Prostate gland (tissue), 2 donors: ENCODE data around the gene ZXDC. TPM values are rescaled to one million over a fixed set of nuclear protein-coding genes. Genes with fewer than 3 reads are reported as not detected.

ENCODE experiments used
- DNase-seq: peaks from one replicate; pipeline ENCODE4 v3.0.0-alpha.2; 2019; ENCODE audit warnings: low spot score
- H3K27ac ChIP-seq, 2 donors: fragments of 200-600 bp; sonication (generic); 2 replicates each; pipeline ENCODE4 v1.5.1; 2017 to 2019
- H3K27me3 ChIP-seq: fragments of 200-600 bp; sonication (generic); replicated peaks from 2 replicates; pipeline ENCODE4 v1.5.1; 2019; ENCODE audit not compliant: insufficient read depth
- H3K36me3 ChIP-seq, 2 donors: fragments of 200-600 bp; sonication (generic); 1 replicate in 1 of 2; 2 replicates in 1 of 2; pipeline versions ENCODE4 v1.5.1 to v1.8.1; 2017 to 2019
- H3K4me1 ChIP-seq: fragments of 200-600 bp; sonication (generic); replicated peaks from 2 replicates; pipeline ENCODE4 v1.5.1; 2019
- H3K4me3 ChIP-seq, 2 donors: fragments of 200-600 bp; sonication (generic); 2 replicates each; pipeline ENCODE4 v1.5.1; 2017 to 2019
- H3K9me3 ChIP-seq: fragments of 200-600 bp; sonication (generic); 2 replicates; pipeline ENCODE4 v1.5.1; 2017
- POLR2A ChIP-seq: fragments of 450-650 bp; IDR thresholded peaks from one replicate; pipeline ENCODE4 v1.6.1; 2016; ENCODE audit warnings: antibody characterized with exemption, mild to moderate bottlenecking
- POLR2AphosphoS5 ChIP-seq: sonication (generic); formaldehyde crosslinking; IDR thresholded peaks from one replicate; pipeline ENCODE4 v1.6.1; 2017; ENCODE audit warnings: antibody characterized with exemption
- WGBS: methylation state at CpG from one replicate; pipeline ENCODE4 v1.1.5; 2018; 5-methylcytosine and 5-hydroxymethylcytosine counted together
- intact Hi-C: fragments of 100-400 bp; cut with DNase I; formaldehyde crosslinking; loops from one replicate; pipeline ENCODE4 v1.14.2; 2022
- total RNA-seq, 2 donors: library from RNA; depleted of rRNA; stranded (reverse); fragments of >200 nt; gene quantifications; one replicate each; pipeline ENCODE4 v1.1.0, GENCODE V29; 2016
- TF ChIP-seq, protein P1 (sequence below), 4 experiments: fragments of 200-600 bp in 2 of 4; fragments of 450-650 bp in 2 of 4; sonication (generic) in 2 of 4; IDR thresholded peaks; 1 replicate in 3 of 4; 2 replicates in 1 of 4; pipeline ENCODE4 v1.5.1; 2016 to 2019; ENCODE audit warnings: antibody characterized with exemption in 4 of 4, mild to moderate bottlenecking in 2 of 4, moderate library complexity in 2 of 4

Gene ZXDC
- total RNA-seq, 2 donors from 2014 or later, result 47.7 to 87.0 TPM

DNA sequence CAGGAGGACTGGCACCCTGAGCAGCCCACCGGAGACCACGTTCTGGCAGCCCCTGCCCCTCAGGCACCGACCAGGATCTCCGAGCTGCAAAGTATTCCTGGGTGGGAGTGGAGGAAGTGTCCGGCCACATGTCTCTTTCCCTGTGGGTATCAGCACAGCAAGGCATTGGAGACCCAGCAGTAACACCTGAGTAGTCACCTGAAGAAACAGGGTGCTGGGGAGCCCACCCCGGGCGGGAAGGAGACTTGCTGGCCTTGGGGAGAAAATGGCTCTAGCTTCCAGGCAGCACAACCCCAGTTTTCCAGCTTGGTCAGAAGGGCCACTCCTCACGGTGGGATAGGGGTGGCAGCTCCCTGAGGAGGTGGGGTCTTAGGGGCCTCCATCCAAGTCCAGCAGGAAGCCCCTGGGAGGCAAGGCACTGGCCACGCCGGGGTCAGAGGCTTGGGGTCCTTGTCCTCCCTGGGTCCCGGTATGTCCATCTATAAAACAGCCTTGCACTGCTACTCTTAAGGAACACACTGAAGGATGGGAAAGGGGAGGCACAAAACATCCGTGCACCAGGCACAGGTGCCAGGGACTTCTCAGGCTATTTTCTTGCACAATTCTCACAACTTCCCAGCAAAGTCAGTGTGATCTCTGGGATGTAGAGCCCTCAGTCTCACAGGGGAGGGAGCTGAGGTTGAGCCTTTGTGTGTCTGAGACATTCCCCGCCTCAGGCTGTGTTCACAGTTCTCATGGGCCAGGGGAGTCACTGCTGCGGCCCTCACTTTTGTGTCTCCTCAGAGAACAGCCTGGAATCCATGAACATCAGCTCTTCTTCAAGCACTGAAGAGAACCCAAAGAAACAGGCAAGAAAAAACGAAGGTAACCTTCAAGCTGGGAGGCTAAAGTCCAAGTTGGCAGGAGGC, 69.0 kb downstream of the ZXDC start:
- intact Hi-C loops, result no loop called here
- no peaks in the 10 kb centered on the region for H3K27me3 ChIP-seq
- WGBS, result 94% methylated on average over 13 of the region's 15 CpGs
- H3K9me3 ChIP-seq, result no peaks in the 10 kb centered on the region
- no peaks in the 10 kb centered on the region for H3K4me1 ChIP-seq
- H3K27ac ChIP-seq, result no peak overlapping the region
- TF ChIP-seq POLR2AphosphoS5 (no peak), POLR2A (no peak)
- TF ChIP-seq, protein P1, sequence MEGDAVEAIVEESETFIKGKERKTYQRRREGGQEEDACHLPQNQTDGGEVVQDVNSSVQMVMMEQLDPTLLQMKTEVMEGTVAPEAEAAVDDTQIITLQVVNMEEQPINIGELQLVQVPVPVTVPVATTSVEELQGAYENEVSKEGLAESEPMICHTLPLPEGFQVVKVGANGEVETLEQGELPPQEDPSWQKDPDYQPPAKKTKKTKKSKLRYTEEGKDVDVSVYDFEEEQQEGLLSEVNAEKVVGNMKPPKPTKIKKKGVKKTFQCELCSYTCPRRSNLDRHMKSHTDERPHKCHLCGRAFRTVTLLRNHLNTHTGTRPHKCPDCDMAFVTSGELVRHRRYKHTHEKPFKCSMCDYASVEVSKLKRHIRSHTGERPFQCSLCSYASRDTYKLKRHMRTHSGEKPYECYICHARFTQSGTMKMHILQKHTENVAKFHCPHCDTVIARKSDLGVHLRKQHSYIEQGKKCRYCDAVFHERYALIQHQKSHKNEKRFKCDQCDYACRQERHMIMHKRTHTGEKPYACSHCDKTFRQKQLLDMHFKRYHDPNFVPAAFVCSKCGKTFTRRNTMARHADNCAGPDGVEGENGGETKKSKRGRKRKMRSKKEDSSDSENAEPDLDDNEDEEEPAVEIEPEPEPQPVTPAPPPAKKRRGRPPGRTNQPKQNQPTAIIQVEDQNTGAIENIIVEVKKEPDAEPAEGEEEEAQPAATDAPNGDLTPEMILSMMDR (IDR thresholded peaks at IDR 0.05), result no peak
- H3K36me3 ChIP-seq, result no peaks in the 10 kb centered on the region
- DNase-seq, result no peak
- no peak overlapping the region for H3K4me3 ChIP-seq

DNA sequence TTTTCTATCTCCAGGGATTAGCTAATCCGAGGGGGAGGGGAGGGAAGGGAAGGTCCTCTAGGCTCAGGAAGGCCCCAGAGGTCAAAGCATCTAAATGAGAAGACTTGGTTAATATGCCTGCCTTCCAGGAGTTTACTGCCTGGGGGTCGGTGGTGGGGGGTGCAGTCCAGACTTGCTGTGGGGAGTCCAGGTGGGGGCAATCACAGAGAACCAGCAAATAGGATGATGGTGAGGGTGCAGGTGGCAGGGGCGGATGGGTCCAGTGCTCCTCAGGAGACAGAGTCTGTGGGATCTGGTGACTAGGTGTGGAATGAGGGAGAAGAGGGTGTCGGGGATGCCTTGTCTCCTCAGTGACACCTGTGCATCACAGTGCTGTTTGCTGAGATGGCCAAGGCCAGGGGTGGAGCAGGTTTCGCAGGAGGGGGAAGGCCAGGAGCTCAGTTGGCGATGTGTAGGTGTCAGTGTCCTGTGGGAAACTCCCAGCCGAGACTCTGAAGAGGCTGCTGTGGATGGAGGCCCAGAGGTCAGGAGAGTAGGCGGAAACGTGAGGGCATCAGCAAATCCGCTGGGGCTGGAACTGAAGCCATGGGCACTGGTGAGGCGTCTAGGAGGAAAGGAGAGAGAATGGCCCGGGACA, 72.9 kb downstream of the ZXDC start:
- intact Hi-C loops, result no loop called here
- no peak overlapping the region for H3K27ac ChIP-seq
- no peak overlapping the region for H3K4me3 ChIP-seq
- no peak for DNase-seq
- H3K9me3 ChIP-seq, result no peaks in the 10 kb centered on the region
- H3K27me3 ChIP-seq, result no peaks in the 10 kb centered on the region
- no peaks in the 10 kb centered on the region for H3K4me1 ChIP-seq
- H3K36me3 ChIP-seq, result no peaks in the 10 kb centered on the region
- TF ChIP-seq POLR2AphosphoS5 (no peak), POLR2A (no peak)
- TF ChIP-seq, protein P1 (IDR thresholded peaks at IDR 0.05), result no peak
- 89% methylated on average over 12 of the region's 12 CpGs for WGBS

DNA sequence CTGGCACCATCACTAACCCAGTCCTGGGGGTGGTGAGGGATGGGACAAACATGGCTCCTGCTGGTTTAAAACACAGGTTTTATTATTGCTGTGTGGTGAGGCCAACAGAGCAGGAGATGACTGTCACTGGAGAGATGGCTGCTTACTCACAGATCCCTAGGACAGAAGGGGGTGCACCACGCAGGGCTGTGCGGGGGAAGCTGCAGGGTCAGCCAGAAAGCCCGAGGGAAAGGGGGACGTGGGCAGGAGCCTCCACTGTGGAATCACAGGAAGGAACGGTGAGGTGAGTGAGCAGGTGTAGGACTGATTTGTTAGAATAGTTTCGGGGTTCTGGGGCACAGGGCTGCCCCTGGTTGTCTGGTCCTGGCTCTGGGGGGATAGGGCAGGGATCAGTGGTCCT, 73.5 kb downstream of the ZXDC start:
- Histone ChIP-seq H3K36me3 (no peaks in the 10 kb centered on the region), H3K4me1 (no peaks in the 10 kb centered on the region), H3K27me3 (no peaks in the 10 kb centered on the region), H3K9me3 (no peaks in the 10 kb centered on the region), H3K4me3 (no peak overlapping the region), H3K27ac (no peak overlapping the region)
- intact Hi-C loops, result no loop called here
- DNase-seq, result no peak
- no peak for TF ChIP-seq POLR2A
- TF ChIP-seq, protein P1 (IDR thresholded peaks at IDR 0.05), result no peak
- TF ChIP-seq POLR2AphosphoS5, result no peak
- WGBS, result 83% methylated on average over 6 of the region's 6 CpGs

DNA sequence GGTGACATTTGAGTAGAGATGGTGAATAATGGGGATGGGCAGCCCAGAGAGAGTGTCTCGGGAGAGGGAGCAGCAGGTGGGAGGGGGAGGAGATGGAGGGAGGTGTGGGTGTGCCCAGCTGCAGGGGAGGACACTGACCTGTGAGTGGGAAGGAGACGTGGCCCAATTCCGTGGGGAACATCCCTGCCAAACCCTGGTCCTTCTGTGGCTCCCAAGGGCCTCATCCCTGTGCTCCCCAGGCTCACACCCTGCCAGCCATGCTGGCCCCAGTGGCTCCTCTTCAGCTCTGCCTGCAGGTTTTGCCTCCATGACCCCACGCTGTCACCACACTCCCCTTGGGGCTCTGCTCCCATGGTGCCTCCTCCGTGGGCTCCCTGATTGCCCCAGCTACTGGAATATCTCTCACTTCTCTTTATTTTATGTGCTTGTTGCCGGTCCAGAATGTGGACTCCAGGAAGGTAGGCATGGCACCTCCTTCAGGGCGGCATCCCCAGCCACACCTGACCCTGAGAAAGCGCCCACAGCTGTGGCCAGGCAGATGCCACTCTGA, 74.0 kb downstream of the ZXDC start:
- intact Hi-C loops, result no loop called here
- Histone ChIP-seq H3K4me1 (no peaks in the 10 kb centered on the region), H3K9me3 (no peaks in the 10 kb centered on the region), H3K27ac (no peak overlapping the region), H3K27me3 (no peaks in the 10 kb centered on the region), H3K4me3 (no peak overlapping the region), H3K36me3 (no peaks in the 10 kb centered on the region)
- WGBS, result 77% methylated on average over 8 of the region's 8 CpGs
- no peak for DNase-seq
- TF ChIP-seq POLR2AphosphoS5, result no peak
- no peak for TF ChIP-seq POLR2A

DNA sequence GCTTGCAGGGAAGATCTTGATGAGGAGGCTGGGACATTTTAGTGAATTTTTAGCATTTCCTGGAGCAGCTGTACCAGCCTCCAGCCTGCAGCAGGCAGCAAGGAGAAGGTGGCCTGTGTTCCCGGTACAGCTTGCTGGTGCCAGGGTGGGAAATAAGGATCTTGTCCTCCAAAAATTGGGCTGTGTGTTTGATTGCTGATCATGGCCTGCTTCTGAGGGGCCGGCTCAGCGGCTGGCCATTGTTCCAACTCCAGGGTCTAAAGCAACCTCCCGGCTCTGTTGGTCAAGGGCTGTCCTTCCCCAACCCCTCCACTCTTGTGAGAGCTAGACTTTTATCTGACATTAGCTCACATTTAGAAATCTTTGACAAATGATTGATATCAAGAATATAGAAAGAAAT, 75.9 kb downstream of the ZXDC start:
- no peak for TF ChIP-seq POLR2AphosphoS5
- TF ChIP-seq, protein P1 (IDR thresholded peaks at IDR 0.05), result no peak
- H3K9me3 ChIP-seq, result no peaks in the 10 kb centered on the region
- no peaks in the 10 kb centered on the region for H3K27me3 ChIP-seq
- H3K27ac ChIP-seq, result peak overlapping the region in 1 of 2 donors; percentile 10
- H3K36me3 ChIP-seq, result no peaks in the 10 kb centered on the region
- intact Hi-C loops, result no loop called here
- WGBS, result 100% methylated on average over 4 of the region's 4 CpGs
- H3K4me3 ChIP-seq, result no peak overlapping the region
- no peak for DNase-seq
- H3K4me1 ChIP-seq, result no peaks in the 10 kb centered on the region
